HG03060 (cell line): ENCODE measurements around the gene ELP1.

Experiments
- ATAC-seq: cut with Tn5 transposase; IDR thresholded peaks from one replicate; pipeline ENCODE4 v1.9.1; 2021; ENCODE audit warnings: low read depth, moderate number of reproducible peaks; ENCODE audit not compliant: unreplicated experiment

The ELP1 gene

DNA sequence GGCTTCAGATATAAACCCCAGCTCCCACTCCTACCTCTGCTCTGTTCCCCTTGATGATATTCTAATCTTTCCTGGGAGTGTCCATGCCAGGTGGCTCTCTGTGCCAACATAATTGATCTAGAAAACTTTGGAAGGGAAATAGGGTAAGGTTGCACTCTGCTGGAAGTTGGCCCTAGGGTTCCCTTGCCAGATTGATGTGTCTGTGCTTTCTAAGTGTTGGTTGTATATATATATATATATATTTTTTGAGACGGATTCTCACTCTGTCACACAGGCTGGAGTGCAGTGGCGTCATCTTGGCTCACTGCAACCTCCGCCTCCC is 101.8 kb downstream of the ELP1 start:
- ATAC-seq, result no peak

DNA sequence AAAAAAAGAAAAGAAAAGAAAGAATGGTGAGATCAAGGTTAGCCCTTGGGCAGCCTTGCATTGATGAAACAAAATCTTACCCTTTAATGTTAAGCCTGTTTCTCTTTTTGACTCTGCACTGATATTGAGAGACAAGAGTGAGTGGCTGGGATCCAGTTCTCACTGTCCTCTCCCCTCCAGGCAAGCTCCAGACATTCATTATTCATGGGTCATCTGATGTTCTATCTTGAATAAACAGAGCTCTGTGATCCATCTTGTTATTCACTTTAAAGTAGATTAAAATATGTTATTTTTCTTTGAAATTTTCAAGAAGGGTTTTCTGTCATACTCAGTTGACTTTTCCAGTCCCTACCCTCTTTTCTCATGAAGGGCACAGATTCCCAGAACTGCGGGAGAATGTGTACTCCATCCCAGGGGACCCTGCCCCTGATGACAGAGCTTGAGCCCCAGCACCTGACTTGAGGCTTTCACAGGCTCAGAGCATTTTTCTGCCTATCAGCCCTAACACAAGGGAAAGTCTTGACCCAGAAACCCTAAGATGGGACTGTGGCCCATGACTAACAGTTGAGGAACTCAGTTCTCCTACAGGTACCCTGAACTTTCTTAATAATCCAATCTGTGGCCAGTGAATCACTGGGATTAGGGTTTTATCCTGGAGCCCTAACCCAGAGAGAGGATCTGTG is 102.3 kb downstream of the ELP1 start:
- no peak for ATAC-seq

- no peak for ATAC-seq
Measured at GRCh38 chr9:108830272-108830671, 103.7 kb downstream of the ELP1 start.

GRCh38 chr9:108823829-108824228 is 110.1 kb downstream of the ELP1 start:
- ATAC-seq, result no peak
